Peyer's patch (tissue), 4 donors: ENCODE results near the gene DISC1. TPM values are rescaled to one million over a fixed set of nuclear protein-coding genes. Genes with fewer than 3 reads are reported as not detected.

Experiments
- DNase-seq, 3 donors: peaks; one replicate each; pipeline ENCODE4 v3.0.0-alpha.2; 2017 to 2019
- H3K27ac ChIP-seq, 4 donors: fragments of 200-600 bp; sonication (generic); one replicate each; pipeline ENCODE4 v1.5.1; 2016 to 2019
- H3K27me3 ChIP-seq, 2 donors: fragments of 200-600 bp; sonication (generic); one replicate each; pipeline ENCODE4 v1.5.1; 2019
- H3K36me3 ChIP-seq, 3 donors: fragments of 200-600 bp; sonication (generic); one replicate each; pipeline ENCODE4 v1.5.1; 2016 to 2019
- H3K4me1 ChIP-seq, 4 donors: fragments of 200-600 bp; sonication (generic); one replicate each; pipeline ENCODE4 v1.5.1; 2016 to 2019
- H3K4me3 ChIP-seq, 4 donors: fragments of 200-600 bp; sonication (generic); 1 replicate in 3 of 4; 2 replicates in 1 of 4; pipeline ENCODE4 v1.5.1; 2016 to 2019; ENCODE audit warnings: mild to moderate bottlenecking in 1 of 4
- H3K9me3 ChIP-seq, 4 donors: fragments of 200-600 bp; sonication (generic); one replicate each; pipeline ENCODE4 v1.5.1; 2016 to 2019; ENCODE audit warnings: mild to moderate bottlenecking in 1 of 4
- CTCF ChIP-seq, 6 experiments: fragments of 450-650 bp in 4 of 6; fragments of 200-600 bp in 2 of 6; sonication (generic) in 1 of 6; IDR thresholded peaks; one replicate each; pipeline ENCODE4 v1.5.1; 2017 to 2019; ENCODE audit warnings: antibody characterized with exemption in 6 of 6, mild to moderate bottlenecking in 3 of 6, moderate library complexity in 1 of 6
- POLR2A ChIP-seq, 2 donors: fragments of 450-650 bp; IDR thresholded peaks; one replicate each; pipeline ENCODE4 v1.5.1; 2017; ENCODE audit warnings: antibody characterized with exemption in 2 of 2, mild to moderate bottlenecking in 2 of 2, moderate library complexity in 2 of 2
- total RNA-seq, 4 donors: library from RNA; depleted of rRNA; stranded (reverse); fragments of >200 nt; gene quantifications; one replicate each; pipeline ENCODE4 v1.1.0, GENCODE V29; 2016

DISC1 gene
- total RNA-seq, 4 donors from 2014 or later: 2.3 to 39.6 (median 5.6) TPM

- no peak for DNase-seq
These were observed 299.3 kb downstream of the DISC1 start for GRCh38 chr1:231925864-231926263.

GRCh38 chr1:231926340-231926739 is 299.8 kb downstream of the DISC1 start:
- H3K4me3 ChIP-seq: no peak overlapping the region
- no peaks in the 10 kb centered on the region for H3K36me3 ChIP-seq
- no peaks in the 10 kb centered on the region for H3K27me3 ChIP-seq
- H3K9me3 ChIP-seq: no peaks in the 10 kb centered on the region
- H3K4me1 ChIP-seq: no peaks in the 10 kb centered on the region
- no peak for DNase-seq
- TF ChIP-seq CTCF (IDR thresholded peaks at IDR 0.05) (no peak), POLR2A (IDR thresholded peaks at IDR 0.05) (no peak)
- no peak overlapping the region for H3K27ac ChIP-seq

More at GRCh38 chr1:231925864-231926263, 299.3 kb downstream of the DISC1 start:
- no peaks in the 10 kb centered on the region for H3K36me3 ChIP-seq
- no peaks in the 10 kb centered on the region for H3K9me3 ChIP-seq
- H3K27me3 ChIP-seq: no peaks in the 10 kb centered on the region
- no peaks in the 10 kb centered on the region for H3K4me1 ChIP-seq
- TF ChIP-seq POLR2A (IDR thresholded peaks at IDR 0.05) (no peak), CTCF (IDR thresholded peaks at IDR 0.05) (no peak)
- H3K4me3 ChIP-seq: no peak overlapping the region
- H3K27ac ChIP-seq: no peak overlapping the region

GRCh38 chr1:231926933-231927332 is 300.3 kb downstream of the DISC1 start:
- no peaks in the 10 kb centered on the region for H3K4me1 ChIP-seq
- no peak for TF ChIP-seq CTCF (IDR thresholded peaks at IDR 0.05)
- TF ChIP-seq POLR2A (IDR thresholded peaks at IDR 0.05): no peak
- H3K36me3 ChIP-seq: no peaks in the 10 kb centered on the region
- peaks cover 0 to 4% (median under 1%) of the 10 kb centered on the region in 4 donors for H3K9me3 ChIP-seq
- no peak overlapping the region for H3K27ac ChIP-seq
- H3K4me3 ChIP-seq: no peak overlapping the region
- no peak for DNase-seq
- H3K27me3 ChIP-seq: no peaks in the 10 kb centered on the region

GRCh38 chr1:231927431-231927830 is 300.8 kb downstream of the DISC1 start:
- H3K4me3 ChIP-seq: no peak overlapping the region
- no peaks in the 10 kb centered on the region for H3K27me3 ChIP-seq
- no peaks in the 10 kb centered on the region for H3K36me3 ChIP-seq
- H3K27ac ChIP-seq: no peak overlapping the region
- TF ChIP-seq POLR2A (IDR thresholded peaks at IDR 0.05): no peak
- no peak for TF ChIP-seq CTCF (IDR thresholded peaks at IDR 0.05)
- H3K9me3 ChIP-seq: peaks cover 0 to 7% (median 2%) of the 10 kb centered on the region in 4 donors
- no peaks in the 10 kb centered on the region for H3K4me1 ChIP-seq
- no peak for DNase-seq

- Histone ChIP-seq H3K27ac (no peak overlapping the region), H3K4me1 (no peaks in the 10 kb centered on the region), H3K4me3 (no peak overlapping the region), H3K36me3 (no peaks in the 10 kb centered on the region), H3K9me3 (peaks cover 0 to 7% (median 2%) of the 10 kb centered on the region in 4 donors), H3K27me3 (no peaks in the 10 kb centered on the region)
- DNase-seq: no peak
- TF ChIP-seq CTCF (IDR thresholded peaks at IDR 0.05) (no peak), POLR2A (IDR thresholded peaks at IDR 0.05) (no peak)
These were observed 302.7 kb downstream of the DISC1 start for GRCh38 chr1:231929311-231929710.
